Stimulated activated naive CD8-positive, alpha-beta T cell treated with anti-CD3 and anti-CD28 coated beads, Interleukin-15, Interleukin-2, amounts not matched to agents 100 U/mL and 50 U/mL, for 24 hours (primary cell): ENCODE data around the gene TOP1.
A peak's percentile ranks its signal among the peaks of the same experiment; 100 is the strongest.

Experiments
- ATAC-seq: fragments of 150-1000 bp; cut with Tn5 transposase; one replicate; pipeline ENCODE4 v1.10.0; 2021
- DNase-seq: peaks from one replicate; pipeline ENCODE4 v3.0.0; 2021

Gene TOP1

GRCh38 chr20:41028359-41029149 lies at the start of gene TOP1:
Gene TOP1 (plus strand): TSS chr20:41028822. CDS start chr20:41029068, 246 bp downstream.
- peak; percentile 98 for ATAC-seq

GRCh38 chr20:40979247-40979646 lies 49.4 kb upstream of the TOP1 start:
- DNase-seq (no peak), ATAC-seq (no peak)

More at GRCh38 chr20:41028359-41029149, at the start of gene TOP1:
- DNase-seq: peak; percentile 100

- DNase-seq: no peak
- ATAC-seq: no peak
Observed at GRCh38 chr20:40980106-40980827, 48.4 kb upstream of the TOP1 start.

- DNase-seq: no peak
- no peak for ATAC-seq
Observed at GRCh38 chr20:40980828-40981310, 47.8 kb upstream of the TOP1 start.

GRCh38 chr20:40982415-40983145 lies 46.0 kb upstream of the TOP1 start:
- DNase-seq: no peak
- ATAC-seq: no peak

- ATAC-seq: no peak
- no peak for DNase-seq
Observed at GRCh38 chr20:40983898-40984297, 44.7 kb upstream of the TOP1 start.

GRCh38 chr20:40984496-40984895 lies 44.1 kb upstream of the TOP1 start:
- ATAC-seq: no peak

GRCh38 chr20:40986774-40987173 lies 41.8 kb upstream of the TOP1 start:
- no peak for ATAC-seq

More at GRCh38 chr20:40984496-40984895, 44.1 kb upstream of the TOP1 start:
- no peak for DNase-seq

GRCh38 chr20:40990542-40991120 lies 38.0 kb upstream of the TOP1 start:
- DNase-seq (peak; percentile 73), ATAC-seq (peak; percentile 93)

More at GRCh38 chr20:40986774-40987173, 41.8 kb upstream of the TOP1 start:
- DNase-seq: no peak

- DNase-seq: peak; percentile 31
- peak; percentile 53 for ATAC-seq
Observed at GRCh38 chr20:40991181-40991889, 37.3 kb upstream of the TOP1 start.

GRCh38 chr20:40992349-40993113 lies 36.1 kb upstream of the TOP1 start:
- no peak for ATAC-seq
- DNase-seq: no peak

- no peak for ATAC-seq
- no peak for DNase-seq
Observed at GRCh38 chr20:40993794-40994540, 34.7 kb upstream of the TOP1 start.

- no peak for DNase-seq
Observed at GRCh38 chr20:40996326-40996725, 32.3 kb upstream of the TOP1 start.

GRCh38 chr20:40997116-40997515 lies 31.5 kb upstream of the TOP1 start:
- ATAC-seq (no peak), DNase-seq (no peak)

More at GRCh38 chr20:40996326-40996725, 32.3 kb upstream of the TOP1 start:
- ATAC-seq: no peak

GRCh38 chr20:40999841-41000240 lies 28.8 kb upstream of the TOP1 start:
- DNase-seq (no peak), ATAC-seq (no peak)

GRCh38 chr20:41000628-41001027 lies 28.0 kb upstream of the TOP1 start:
- ATAC-seq: no peak

GRCh38 chr20:41001497-41001896 lies 27.1 kb upstream of the TOP1 start:
- DNase-seq (no peak), ATAC-seq (no peak)

More at GRCh38 chr20:41000628-41001027, 28.0 kb upstream of the TOP1 start:
- no peak for DNase-seq

GRCh38 chr20:41002842-41003142 lies 25.8 kb upstream of the TOP1 start:
- ATAC-seq (no peak), DNase-seq (no peak)

- DNase-seq (peak; percentile 68), ATAC-seq (peak; percentile 93)
Observed at GRCh38 chr20:41003143-41003935, 25.3 kb upstream of the TOP1 start.
